Astrocyte of the spinal cord (primary cell): ENCODE measurements around the gene GABBR2.

ENCODE experiments used
- DNase-seq: peaks from one replicate; pipeline ENCODE4 v3.0.0; 2011; ENCODE audit warnings: low read depth, low spot score
- H3K4me3 ChIP-seq: 2 replicates; pipeline ENCODE4 v1.5.1; 2011; ENCODE audit warnings: low read depth, mild to moderate bottlenecking, low read length, moderate library complexity
- in situ Hi-C: cut with HindIII; loops from 2 replicates; pipeline ENCODE4 v1.10.0; 2017; ENCODE audit warnings: low sequenced_read_pairs
- TF ChIP-seq, protein P1 (sequence below): IDR thresholded peaks from 2 replicates; pipeline ENCODE4 v1.5.1; 2012; ENCODE audit warnings: low read depth, mild to moderate bottlenecking, low read length, inconsistent platforms

The GABBR2 gene

GRCh38 chr9:98724810-98725530, 16.2 kb upstream of the GABBR2 start:
- in situ Hi-C loops: no loop called here
- no peak overlapping the region for H3K4me3 ChIP-seq
- TF ChIP-seq, protein P1, sequence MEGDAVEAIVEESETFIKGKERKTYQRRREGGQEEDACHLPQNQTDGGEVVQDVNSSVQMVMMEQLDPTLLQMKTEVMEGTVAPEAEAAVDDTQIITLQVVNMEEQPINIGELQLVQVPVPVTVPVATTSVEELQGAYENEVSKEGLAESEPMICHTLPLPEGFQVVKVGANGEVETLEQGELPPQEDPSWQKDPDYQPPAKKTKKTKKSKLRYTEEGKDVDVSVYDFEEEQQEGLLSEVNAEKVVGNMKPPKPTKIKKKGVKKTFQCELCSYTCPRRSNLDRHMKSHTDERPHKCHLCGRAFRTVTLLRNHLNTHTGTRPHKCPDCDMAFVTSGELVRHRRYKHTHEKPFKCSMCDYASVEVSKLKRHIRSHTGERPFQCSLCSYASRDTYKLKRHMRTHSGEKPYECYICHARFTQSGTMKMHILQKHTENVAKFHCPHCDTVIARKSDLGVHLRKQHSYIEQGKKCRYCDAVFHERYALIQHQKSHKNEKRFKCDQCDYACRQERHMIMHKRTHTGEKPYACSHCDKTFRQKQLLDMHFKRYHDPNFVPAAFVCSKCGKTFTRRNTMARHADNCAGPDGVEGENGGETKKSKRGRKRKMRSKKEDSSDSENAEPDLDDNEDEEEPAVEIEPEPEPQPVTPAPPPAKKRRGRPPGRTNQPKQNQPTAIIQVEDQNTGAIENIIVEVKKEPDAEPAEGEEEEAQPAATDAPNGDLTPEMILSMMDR: no peak
- no peak for DNase-seq

GRCh38 chr9:98721643-98722042, 12.9 kb upstream of the GABBR2 start:
- in situ Hi-C loops: no loop called here
- TF ChIP-seq, protein P1: no peak
- H3K4me3 ChIP-seq: no peak overlapping the region
- DNase-seq: no peak

- no peak for DNase-seq
- H3K4me3 ChIP-seq: no peak overlapping the region
- TF ChIP-seq, protein P1: no peak
- in situ Hi-C loops: no loop called here
Measured at GRCh38 chr9:98720402-98720801, 11.7 kb upstream of the GABBR2 start.

GRCh38 chr9:98719055-98719454, 10.3 kb upstream of the GABBR2 start:
- H3K4me3 ChIP-seq: no peak overlapping the region
- in situ Hi-C loops: no loop called here
- TF ChIP-seq, protein P1: no peak
- no peak for DNase-seq

GRCh38 chr9:98714833-98715232, 6.1 kb upstream of the GABBR2 start:
- no peak for DNase-seq
- no peak overlapping the region for H3K4me3 ChIP-seq
- TF ChIP-seq, protein P1: no peak
- in situ Hi-C loops: no loop called here

- TF ChIP-seq, protein P1: no peak
- no peak overlapping the region for H3K4me3 ChIP-seq
- in situ Hi-C loops: no loop called here
- no peak for DNase-seq
Measured at GRCh38 chr9:98712987-98713386, 4.3 kb upstream of the GABBR2 start.
